ENCODE measurements around the gene GCK.

The GCK gene

GRCh38 chr7:44106311-44107065, 82.8 kb downstream of the GCK start:
- Histone ChIP-seq H3K4me3 (ENCODE audit: low read length) (no peak overlapping the region), H3F3A (ENCODE audit: control insufficient read depth, insufficient read depth) (peaks cover 4% of the 10 kb centered on the region; the same call in 1 of the 2 replicates), H3K9me2 (replicated peaks; ENCODE audit: control insufficient read depth, low read length) (no peaks in the 10 kb centered on the region), H3K4me1 (ENCODE audit: control insufficient read depth, low read length) (peaks cover 7% of the 10 kb centered on the region), H3K9me3 (ENCODE audit: control insufficient read depth, insufficient read depth, low read length) (no peaks in the 10 kb centered on the region), H4K20me1 (ENCODE audit: control insufficient read depth, insufficient read depth, low read depth, low read length) (no peaks in the 10 kb centered on the region), H3K27me3 (ENCODE audit: control insufficient read depth, low read length) (peaks cover 34% of the 10 kb centered on the region), H3K4me2 (ENCODE audit: low read length) (no peak overlapping the region), H3K27ac (ENCODE audit: low read depth, low read length) (no peak overlapping the region), H3K36me3 (ENCODE audit: control insufficient read depth, low read length) (no peaks in the 10 kb centered on the region), H3K79me2 (ENCODE audit: control insufficient read depth, low read length) (no peaks in the 10 kb centered on the region)
- no peak for TF ChIP-seq EZH2phosphoT487 (IDR thresholded peaks at IDR 0.05; ENCODE audit: borderline replicate concordance, low read length)
- no peak for TF ChIP-seq CTCF (IDR thresholded peaks at IDR 0.05; ENCODE audit: low read depth, low read length, poor library complexity, severe bottlenecking)

GRCh38 chr7:44105832-44106231, 83.4 kb downstream of the GCK start:
- Histone ChIP-seq H3K36me3 (ENCODE audit: control insufficient read depth, low read length) (no peaks in the 10 kb centered on the region), H3K9me3 (ENCODE audit: control insufficient read depth, insufficient read depth, low read length) (no peaks in the 10 kb centered on the region), H3K27me3 (ENCODE audit: control insufficient read depth, low read length) (peaks cover 34% of the 10 kb centered on the region), H3K4me2 (ENCODE audit: low read length) (no peak overlapping the region), H3K4me1 (ENCODE audit: control insufficient read depth, low read length) (peaks cover 13% of the 10 kb centered on the region), H3F3A (ENCODE audit: control insufficient read depth, insufficient read depth) (peaks cover 4% of the 10 kb centered on the region; the same call in 1 of the 2 replicates), H3K79me2 (ENCODE audit: control insufficient read depth, low read length) (no peaks in the 10 kb centered on the region), H3K9me2 (replicated peaks; ENCODE audit: control insufficient read depth, low read length) (no peaks in the 10 kb centered on the region), H3K27ac (ENCODE audit: low read depth, low read length) (no peak overlapping the region), H3K4me3 (ENCODE audit: low read length) (no peak overlapping the region), H4K20me1 (ENCODE audit: control insufficient read depth, insufficient read depth, low read depth, low read length) (no peaks in the 10 kb centered on the region)
- TF ChIP-seq CTCF (IDR thresholded peaks at IDR 0.05; ENCODE audit: low read depth, low read length, poor library complexity, severe bottlenecking) (no peak), EZH2phosphoT487 (IDR thresholded peaks at IDR 0.05; ENCODE audit: borderline replicate concordance, low read length) (no peak)

- Histone ChIP-seq H3K36me3 (ENCODE audit: control insufficient read depth, low read length) (no peaks in the 10 kb centered on the region), H3K79me2 (ENCODE audit: control insufficient read depth, low read length) (no peaks in the 10 kb centered on the region), H3K27me3 (ENCODE audit: control insufficient read depth, low read length) (peaks cover 34% of the 10 kb centered on the region), H3K9me3 (ENCODE audit: control insufficient read depth, insufficient read depth, low read length) (no peaks in the 10 kb centered on the region), H3K4me1 (ENCODE audit: control insufficient read depth, low read length) (peaks cover 20% of the 10 kb centered on the region), H3K4me3 (ENCODE audit: low read length) (no peak overlapping the region), H4K20me1 (ENCODE audit: control insufficient read depth, insufficient read depth, low read depth, low read length) (no peaks in the 10 kb centered on the region), H3F3A (ENCODE audit: control insufficient read depth, insufficient read depth) (peaks cover 4% of the 10 kb centered on the region; the same call in 1 of the 2 replicates), H3K27ac (ENCODE audit: low read depth, low read length) (no peak overlapping the region), H3K4me2 (ENCODE audit: low read length) (0 out of 2 replicates have a peak overlapping the region, but pooled peaks have one; percentile 6), H3K9me2 (replicated peaks; ENCODE audit: control insufficient read depth, low read length) (no peaks in the 10 kb centered on the region)
- TF ChIP-seq CTCF (IDR thresholded peaks at IDR 0.05; ENCODE audit: low read depth, low read length, poor library complexity, severe bottlenecking) = no peak
- peak; percentile 27; the same call in 1 of the 2 replicates for TF ChIP-seq EZH2phosphoT487 (IDR thresholded peaks at IDR 0.05; ENCODE audit: borderline replicate concordance, low read length)
These were observed 84.1 kb downstream of the GCK start for GRCh38 chr7:44104860-44105771.
